CD4-positive, alpha-beta T cell (primary cell): ENCODE data around the gene MBNL2. TPM values are rescaled to one million over a fixed set of nuclear protein-coding genes. Genes with fewer than 3 reads are reported as not detected.
A peak's percentile ranks its signal among the peaks of the same experiment; 100 is the strongest.

Source experiments
- ATAC-seq: fragments of 200-7000 bp; cut with Tn5 transposase; one replicate; pipeline ENCODE4 v1.10.0; 2022; ENCODE audit warnings: mild to moderate bottlenecking; ENCODE audit not compliant: poor library complexity
- CTCF ChIA-PET: fragments of 350-600 bp; sonication (Branson Sonifier 250); formaldehyde crosslinking; loops from one replicate; lab custom pipeline; 2021; ENCODE audit warnings: antibody characterized with exemption, inconsistent platforms; lab: Charles Lee
- POLR2A ChIA-PET: fragments of 350-600 bp; sonication (Branson Sonifier 250); formaldehyde crosslinking; loops from one replicate; lab custom pipeline; 2021; ENCODE audit warnings: antibody characterized with exemption, inconsistent platforms; lab: Charles Lee
- DNase-seq, 14 experiments: peaks; one replicate each; pipeline ENCODE4 v3.0.0-alpha.2; 2013 to 2020; ENCODE audit warnings: mixed read lengths in 2 of 14
- H3K27ac ChIP-seq, 2 donors: one replicate each; pipeline versions ENCODE4 v1.5.1 to v1.7.0; 2013; ENCODE audit warnings: low read length in 2 of 2, low read depth in 1 of 2, mild to moderate bottlenecking in 1 of 2
- H3K27me3 ChIP-seq, 2 experiments: 1 replicate in 1 of 2; 2 replicates in 1 of 2; pipeline versions ENCODE4 v1.6.1 to v1.7.0; 2013; ENCODE audit warnings: low read length in 2 of 2, control low read depth in 1 of 2, mild to moderate bottlenecking in 1 of 2, moderate library complexity in 1 of 2; ENCODE audit not compliant: insufficient read depth in 2 of 2, control insufficient read depth in 1 of 2
- H3K36me3 ChIP-seq: one replicate; pipeline ENCODE4 v1.6.1; 2013; ENCODE audit warnings: low read length, control low read depth; ENCODE audit not compliant: insufficient read depth
- H3K4me1 ChIP-seq: one replicate; pipeline ENCODE4 v1.6.1; 2013; ENCODE audit warnings: low read length, control low read depth; ENCODE audit not compliant: insufficient read depth
- H3K4me3 ChIP-seq: one replicate; pipeline ENCODE4 v1.5.1; 2013; ENCODE audit warnings: mild to moderate bottlenecking, low read length, moderate library complexity
- H3K9me3 ChIP-seq, 2 experiments: 1 replicate in 1 of 2; 2 replicates in 1 of 2; pipeline versions ENCODE4 v1.6.1 to v1.7.0; 2013; ENCODE audit warnings: low read length in 2 of 2, mild to moderate bottlenecking in 2 of 2, control low read depth in 1 of 2, moderate library complexity in 1 of 2; ENCODE audit not compliant: control insufficient read depth in 1 of 2, insufficient read depth in 1 of 2
- H3K27ac Mint-ChIP-seq: one replicate; pipeline ENCODE4 v1.8.0; 2020; ENCODE audit warnings: mixed read lengths
- H3K27me3 Mint-ChIP-seq: one replicate; pipeline ENCODE4 v1.8.0; 2021; ENCODE audit warnings: mixed read lengths
- H3K36me3 Mint-ChIP-seq: one replicate; pipeline ENCODE4 v1.8.0; 2021; ENCODE audit warnings: low read depth, mixed read lengths
- H3K4me1 Mint-ChIP-seq: one replicate; pipeline ENCODE4 v1.8.0; 2021; ENCODE audit warnings: low read depth, mixed read lengths
- H3K4me3 Mint-ChIP-seq: one replicate; pipeline ENCODE4 v1.8.0; 2020; ENCODE audit warnings: mild to moderate bottlenecking, mixed read lengths
- H3K9me3 Mint-ChIP-seq: one replicate; pipeline ENCODE4 v1.8.0; 2020; ENCODE audit warnings: mixed read lengths
- intact Hi-C, 2 experiments: fragments of 100-400 bp; cut with DNase I in 1 of 2; cut with micrococcal nuclease in 1 of 2; formaldehyde crosslinking; loops; one replicate each; pipeline versions ENCODE4 v1.15.1 to v1.9.0; 2023 to 2025; cut with DNase I, micrococcal nuclease
- total RNA-seq, 174 experiments: library from RNA in 2 of 174; stranded (reverse) in 2 of 174; gene quantifications; one replicate each; pipeline ENCODE4 v1.2.3 and lab custom pipeline; 2021 to 2026
- TF ChIP-seq, protein P1 (sequence below): fragments of 200-600 bp; IDR thresholded peaks from one replicate; pipeline ENCODE4 v1.8.0; 2022; ENCODE audit warnings: antibody characterized with exemption, mild to moderate bottlenecking

The MBNL2 gene
- total RNA-seq, 2 experiments from 2014 or later, result 35.9 to 36.0 TPM

DNA sequence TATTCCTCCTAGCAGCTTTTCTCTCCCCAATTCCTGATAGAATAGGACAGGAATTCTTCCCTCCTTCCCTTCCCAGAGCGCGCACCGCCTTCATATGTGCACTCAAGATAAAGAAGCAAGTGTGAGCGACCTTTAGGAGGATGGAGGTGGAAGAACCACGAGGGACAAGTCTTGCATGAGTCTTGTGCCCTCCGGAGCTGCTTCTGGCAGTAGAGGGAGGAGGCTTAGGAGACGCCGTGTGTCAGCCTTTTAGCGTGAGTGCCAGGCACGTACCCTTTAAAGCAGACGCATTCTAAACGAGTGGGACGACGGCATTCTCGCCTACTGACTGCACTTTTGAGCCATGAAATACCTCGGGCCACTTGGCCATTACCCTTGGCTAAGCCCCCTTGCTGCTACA lies 116.4 kb downstream of the MBNL2 start:
- Histone ChIP-seq H3K27me3 (no peaks in the 10 kb centered on the region), H3K36me3 (peaks cover 36% of the 10 kb centered on the region), H3K4me1 (peaks cover 9% of the 10 kb centered on the region), H3K27ac (no peak overlapping the region), H3K4me3 (no peak overlapping the region), H3K9me3 (no peaks in the 10 kb centered on the region)
- no peak for ATAC-seq
- POLR2A ChIA-PET, result no interaction called here
- Mint-ChIP-seq H3K4me3 (no peak overlapping the region), H3K27me3 (no peaks in the 10 kb centered on the region), H3K36me3 (peaks cover 21% of the 10 kb centered on the region), H3K4me1 (no peaks in the 10 kb centered on the region), H3K9me3 (no peaks in the 10 kb centered on the region), H3K27ac (no peak overlapping the region)
- TF ChIP-seq, protein P1, sequence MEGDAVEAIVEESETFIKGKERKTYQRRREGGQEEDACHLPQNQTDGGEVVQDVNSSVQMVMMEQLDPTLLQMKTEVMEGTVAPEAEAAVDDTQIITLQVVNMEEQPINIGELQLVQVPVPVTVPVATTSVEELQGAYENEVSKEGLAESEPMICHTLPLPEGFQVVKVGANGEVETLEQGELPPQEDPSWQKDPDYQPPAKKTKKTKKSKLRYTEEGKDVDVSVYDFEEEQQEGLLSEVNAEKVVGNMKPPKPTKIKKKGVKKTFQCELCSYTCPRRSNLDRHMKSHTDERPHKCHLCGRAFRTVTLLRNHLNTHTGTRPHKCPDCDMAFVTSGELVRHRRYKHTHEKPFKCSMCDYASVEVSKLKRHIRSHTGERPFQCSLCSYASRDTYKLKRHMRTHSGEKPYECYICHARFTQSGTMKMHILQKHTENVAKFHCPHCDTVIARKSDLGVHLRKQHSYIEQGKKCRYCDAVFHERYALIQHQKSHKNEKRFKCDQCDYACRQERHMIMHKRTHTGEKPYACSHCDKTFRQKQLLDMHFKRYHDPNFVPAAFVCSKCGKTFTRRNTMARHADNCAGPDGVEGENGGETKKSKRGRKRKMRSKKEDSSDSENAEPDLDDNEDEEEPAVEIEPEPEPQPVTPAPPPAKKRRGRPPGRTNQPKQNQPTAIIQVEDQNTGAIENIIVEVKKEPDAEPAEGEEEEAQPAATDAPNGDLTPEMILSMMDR, result no peak
- CTCF ChIA-PET, result no interaction called here
- DNase-seq, result no peak
- intact Hi-C loops, result no loop called here

DNA sequence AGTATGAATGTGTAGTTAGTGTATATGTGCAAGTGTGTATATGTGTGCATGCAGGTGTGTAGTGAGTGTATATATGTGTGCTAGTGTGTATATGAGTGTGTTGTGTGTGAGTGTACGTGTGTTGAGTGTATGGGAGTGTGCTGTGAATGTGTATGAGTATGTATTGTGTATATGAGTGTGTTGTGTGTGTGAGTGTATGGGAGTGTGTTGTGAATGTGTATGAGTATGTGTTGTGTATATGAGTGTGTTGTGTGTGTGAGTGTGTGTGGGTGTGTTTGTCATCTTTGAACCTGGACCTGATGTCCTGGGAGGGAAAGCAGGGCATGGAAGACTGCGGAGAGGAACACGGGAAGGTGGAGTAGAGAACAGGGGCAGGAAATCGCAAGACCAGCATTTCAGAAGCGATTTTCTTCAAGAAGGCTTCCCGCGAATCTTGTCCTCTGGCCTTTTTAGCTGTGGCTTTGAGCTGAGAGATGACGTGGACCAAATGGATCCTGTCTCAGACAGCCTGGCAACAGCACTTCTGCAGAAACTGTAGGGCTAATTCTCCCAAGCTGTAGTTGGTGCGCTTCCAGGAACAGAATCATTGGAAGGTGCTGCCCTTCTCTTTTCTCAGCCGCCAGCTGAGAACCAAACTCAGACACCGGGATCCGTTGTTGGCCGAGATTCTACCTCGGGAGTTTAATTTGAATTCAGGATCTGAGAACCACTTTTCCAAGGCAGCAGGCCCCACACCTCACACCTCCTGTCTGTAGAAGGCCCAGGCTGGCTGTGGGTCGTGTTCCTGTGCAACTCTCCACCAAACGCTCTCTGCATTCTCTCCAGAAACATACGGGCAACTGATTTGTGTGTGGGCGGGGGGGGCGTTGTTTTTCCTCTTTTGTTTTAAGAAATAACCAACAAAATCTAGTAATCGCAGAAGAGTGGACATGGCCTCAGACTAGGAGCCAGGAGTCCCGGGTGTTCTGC lies 117.2 kb downstream of the MBNL2 start:
- Mint-ChIP-seq H3K27me3 (no peaks in the 10 kb centered on the region), H3K4me3 (no peak overlapping the region), H3K27ac (no peak overlapping the region), H3K9me3 (no peaks in the 10 kb centered on the region), H3K36me3 (peaks cover 27% of the 10 kb centered on the region), H3K4me1 (no peaks in the 10 kb centered on the region)
- Histone ChIP-seq H3K4me1 (peaks cover 9% of the 10 kb centered on the region), H3K9me3 (no peaks in the 10 kb centered on the region), H3K36me3 (peaks cover 36% of the 10 kb centered on the region), H3K27me3 (no peaks in the 10 kb centered on the region), H3K4me3 (no peak overlapping the region), H3K27ac (peak overlapping the region in 1 of 2 donors; percentile 9)
- ChIA-PET POLR2A (no interaction called here), CTCF (no interaction called here)
- TF ChIP-seq, protein P1, result no peak
- DNase-seq, result peak in 3 of 14 experiments; percentile 4 to 15 (median 7)
- intact Hi-C loops, result no loop called here
- ATAC-seq, result no peak

DNA sequence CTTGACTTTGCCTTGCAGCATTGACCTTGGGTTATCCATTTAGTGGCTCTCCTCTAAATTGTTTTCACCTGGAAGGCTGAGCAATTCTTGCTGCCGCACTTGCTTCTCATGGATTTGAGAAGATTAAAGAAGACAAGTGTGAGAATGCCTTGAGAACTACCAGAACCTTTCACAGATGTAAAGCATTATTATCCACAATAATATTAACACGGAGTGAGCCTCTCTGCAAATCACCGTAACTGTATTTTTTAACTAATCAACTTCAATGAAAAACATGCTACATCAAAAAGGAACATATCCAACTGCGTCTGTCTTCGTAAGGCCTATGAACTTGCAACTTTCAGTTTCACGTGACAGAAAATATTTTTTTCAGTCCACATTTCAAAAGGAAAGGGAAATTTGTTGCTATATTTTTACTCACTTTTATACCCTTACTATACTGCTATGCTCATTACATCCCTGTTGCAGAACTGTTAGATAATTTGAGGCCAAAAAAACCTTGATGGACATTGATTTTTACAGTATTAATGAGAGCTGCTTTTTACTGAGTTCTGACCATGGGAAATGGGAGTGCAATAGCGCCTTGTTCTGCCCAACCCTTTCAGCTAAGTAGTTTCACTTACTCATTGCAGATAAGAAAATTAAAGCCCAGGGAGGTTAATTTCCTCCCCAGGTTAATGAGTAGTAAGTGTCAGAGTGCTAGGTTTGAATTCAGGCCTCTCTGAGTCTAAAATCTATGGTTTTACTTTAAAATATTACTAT lies 118.0 kb downstream of the MBNL2 start:
- POLR2A ChIA-PET, result no interaction called here
- Mint-ChIP-seq H3K27me3 (no peaks in the 10 kb centered on the region), H3K4me3 (no peak overlapping the region), H3K9me3 (no peaks in the 10 kb centered on the region), H3K4me1 (no peaks in the 10 kb centered on the region), H3K27ac (peak overlapping the region; percentile 28), H3K36me3 (peaks cover 29% of the 10 kb centered on the region)
- ATAC-seq (no peak), DNase-seq (peak in 1 of 14 experiments; percentile 13)
- CTCF ChIA-PET, result interaction anchor here (1.6 kb wide), 1 partner anchor 230 kb away, joined by 6 read pairs; no protein-coding TSS in a partner anchor
- no peak overlapping the region for H3K4me3 ChIP-seq
- TF ChIP-seq, protein P1, result no peak
- peaks cover 31% of the 10 kb centered on the region for H3K36me3 ChIP-seq
- H3K27ac ChIP-seq, result peak overlapping the region in 1 of 2 donors; percentile 9
- H3K27me3 ChIP-seq, result no peaks in the 10 kb centered on the region
- peaks cover 9% of the 10 kb centered on the region for H3K4me1 ChIP-seq
- intact Hi-C loops, result loop anchor here in 1 of 2 experiments (5.0 kb wide), 1 partner anchor 118 kb away; the partner anchor contains the start of gene MBNL2
- H3K9me3 ChIP-seq, result no peaks in the 10 kb centered on the region
